Astrocyte (in vitro differentiated cells and primary cell): Measurements from ENCODE around the gene SPATA6. TPM values are rescaled to one million over a fixed set of nuclear protein-coding genes. Genes with fewer than 3 reads are reported as not detected.
"Not testable (repeated sequence)": the region's sequence is repeated elsewhere in the genome, so short reads cannot be mapped to it uniquely, and the experiment has no call there.

ENCODE experiments used
- DNase-seq: peaks from one replicate; pipeline ENCODE4 v3.0.0-alpha.2; 2010; ENCODE audit warnings: low read depth
- FAIRE-seq: peaks from 2 replicates; lab custom pipeline; 2011; peaks lifted over from hg19 to GRCh38; lab: Jason Lieb, UNC
- H2AFZ ChIP-seq: 2 replicates; pipeline ENCODE4 v1.6.0; 2012; ENCODE audit warnings: low read depth, low read length, inconsistent platforms
- H3K27ac ChIP-seq: 2 replicates; pipeline ENCODE4 v1.5.1; 2011; ENCODE audit warnings: low read depth, low read length, inconsistent platforms
- H3K27me3 ChIP-seq: 2 replicates; pipeline ENCODE4 v1.6.0; 2011; ENCODE audit warnings: low read length, inconsistent platforms; ENCODE audit not compliant: insufficient read depth
- H3K36me3 ChIP-seq: 2 replicates; pipeline ENCODE4 v1.5.1; 2011; ENCODE audit warnings: low read length, inconsistent platforms; ENCODE audit not compliant: insufficient read depth
- H3K4me1 ChIP-seq: 2 replicates; pipeline ENCODE4 v1.5.1; 2011; ENCODE audit warnings: low read length, inconsistent platforms; ENCODE audit not compliant: insufficient read depth
- H3K4me2 ChIP-seq: 2 replicates; pipeline ENCODE4 v1.6.0; 2012; ENCODE audit warnings: low read length, inconsistent platforms
- H3K4me3 ChIP-seq: 2 replicates; pipeline ENCODE4 v1.5.1; 2011; ENCODE audit warnings: low read depth, mild to moderate bottlenecking, low read length, inconsistent platforms; ENCODE audit not compliant: insufficient read depth
- H3K79me2 ChIP-seq: 2 replicates; pipeline ENCODE4 v1.6.0; 2012; ENCODE audit warnings: mild to moderate bottlenecking, low read length, inconsistent platforms; ENCODE audit not compliant: insufficient read depth
- H3K9ac ChIP-seq: 2 replicates; pipeline ENCODE4 v1.6.0; 2012; ENCODE audit warnings: mild to moderate bottlenecking, low read length, inconsistent platforms
- H3K9me3 ChIP-seq: 2 replicates; pipeline ENCODE4 v1.5.1; 2012; ENCODE audit warnings: low read depth, mild to moderate bottlenecking, low read length, inconsistent platforms; ENCODE audit not compliant: insufficient read depth
- H4K20me1 ChIP-seq: 2 replicates; pipeline ENCODE4 v1.6.0; 2012; ENCODE audit warnings: low read length, inconsistent platforms; ENCODE audit not compliant: insufficient read depth
- H3K27ac Mint-ChIP-seq: one replicate; pipeline ENCODE4 v1.8.0; 2021; ENCODE audit warnings: mild to moderate bottlenecking, mixed read lengths; ENCODE audit not compliant: unreplicated experiment
- H3K27me3 Mint-ChIP-seq: one replicate; pipeline ENCODE4 v1.8.0; 2021; ENCODE audit warnings: low read depth, mixed read lengths; ENCODE audit not compliant: unreplicated experiment
- H3K36me3 Mint-ChIP-seq: one replicate; pipeline ENCODE4 v1.8.0; 2021; ENCODE audit warnings: low read depth, mixed read lengths; ENCODE audit not compliant: unreplicated experiment
- H3K4me1 Mint-ChIP-seq: one replicate; pipeline ENCODE4 v1.8.0; 2021; ENCODE audit warnings: low read depth, mixed read lengths; ENCODE audit not compliant: unreplicated experiment
- H3K4me3 Mint-ChIP-seq: one replicate; pipeline ENCODE4 v1.8.0; 2021; ENCODE audit warnings: mild to moderate bottlenecking, moderate library complexity, mixed read lengths; ENCODE audit not compliant: unreplicated experiment
- H3K9me3 Mint-ChIP-seq: one replicate; pipeline ENCODE4 v1.8.0; 2021; ENCODE audit warnings: mild to moderate bottlenecking, mixed read lengths; ENCODE audit not compliant: unreplicated experiment
- EZH2 ChIP-seq: IDR thresholded peaks from 2 replicates; pipeline ENCODE4 v1.6.1; 2012; ENCODE audit warnings: mild to moderate bottlenecking, low read length, inconsistent platforms; ENCODE audit not compliant: insufficient read depth
- total RNA-seq: library from RNA; stranded (reverse); gene quantifications from 2 replicates; pipeline ENCODE4 v1.2.1, GENCODE V29; 2021
- TF ChIP-seq, protein P1 (sequence below): IDR thresholded peaks from 2 replicates; pipeline ENCODE4 v1.5.1; 2011; ENCODE audit warnings: low read depth, mild to moderate bottlenecking, inconsistent platforms, low read length, moderate library complexity; ENCODE audit not compliant: insufficient read depth

SPATA6 gene
- total RNA-seq, 1 donor from 2014 or later = 8.2 TPM

- Mint-ChIP-seq H3K9me3 (no peaks in the 10 kb centered on the region), H3K36me3 (peaks cover 2% of the 10 kb centered on the region), H3K4me3 (no peak overlapping the region), H3K27me3 (no peaks in the 10 kb centered on the region), H3K4me1 (no peaks in the 10 kb centered on the region), H3K27ac (no peak overlapping the region)
- no peak for FAIRE-seq
- Histone ChIP-seq H4K20me1 (no peaks in the 10 kb centered on the region), H3K36me3 (no peaks in the 10 kb centered on the region), H3K79me2 (no peaks in the 10 kb centered on the region), H3K4me2 (no peak overlapping the region), H3K27me3 (no peaks in the 10 kb centered on the region), H3K4me3 (no peak overlapping the region), H3K9me3 (no peaks in the 10 kb centered on the region), H3K4me1 (no peaks in the 10 kb centered on the region), H2AFZ (no peak overlapping the region), H3K9ac (no peak overlapping the region), H3K27ac (no peak overlapping the region)
- DNase-seq = no peak
- no peak for TF ChIP-seq EZH2
- TF ChIP-seq, protein P1, sequence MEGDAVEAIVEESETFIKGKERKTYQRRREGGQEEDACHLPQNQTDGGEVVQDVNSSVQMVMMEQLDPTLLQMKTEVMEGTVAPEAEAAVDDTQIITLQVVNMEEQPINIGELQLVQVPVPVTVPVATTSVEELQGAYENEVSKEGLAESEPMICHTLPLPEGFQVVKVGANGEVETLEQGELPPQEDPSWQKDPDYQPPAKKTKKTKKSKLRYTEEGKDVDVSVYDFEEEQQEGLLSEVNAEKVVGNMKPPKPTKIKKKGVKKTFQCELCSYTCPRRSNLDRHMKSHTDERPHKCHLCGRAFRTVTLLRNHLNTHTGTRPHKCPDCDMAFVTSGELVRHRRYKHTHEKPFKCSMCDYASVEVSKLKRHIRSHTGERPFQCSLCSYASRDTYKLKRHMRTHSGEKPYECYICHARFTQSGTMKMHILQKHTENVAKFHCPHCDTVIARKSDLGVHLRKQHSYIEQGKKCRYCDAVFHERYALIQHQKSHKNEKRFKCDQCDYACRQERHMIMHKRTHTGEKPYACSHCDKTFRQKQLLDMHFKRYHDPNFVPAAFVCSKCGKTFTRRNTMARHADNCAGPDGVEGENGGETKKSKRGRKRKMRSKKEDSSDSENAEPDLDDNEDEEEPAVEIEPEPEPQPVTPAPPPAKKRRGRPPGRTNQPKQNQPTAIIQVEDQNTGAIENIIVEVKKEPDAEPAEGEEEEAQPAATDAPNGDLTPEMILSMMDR = no peak
These were observed 169.4 kb downstream of the SPATA6 start for GRCh38 chr1:48302652-48303051.

DNA sequence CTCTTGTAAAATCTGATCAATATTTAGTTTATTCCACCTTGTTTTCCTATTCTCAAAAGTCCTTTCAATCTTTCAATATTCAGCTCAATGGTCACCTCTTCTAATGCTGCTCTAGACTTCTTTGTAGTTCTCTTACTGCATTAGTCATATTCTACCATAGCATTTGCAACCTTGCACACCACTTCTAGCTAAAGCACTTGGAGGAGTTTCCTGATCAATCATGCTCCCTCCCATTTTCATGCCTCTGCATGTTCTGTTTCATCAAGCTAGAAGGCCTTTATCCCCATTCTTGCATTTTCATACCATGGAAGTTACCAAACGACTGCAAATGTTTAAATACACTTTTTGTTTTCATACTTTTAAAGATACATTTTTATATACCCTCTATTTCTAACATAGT lies 177.3 kb downstream of the SPATA6 start:
- H3K4me3 Mint-ChIP-seq = no peak overlapping the region
- Histone ChIP-seq H3K9ac (no peak overlapping the region), H3K36me3 (no peaks in the 10 kb centered on the region), H2AFZ (no peak overlapping the region), H3K4me3 (no peak overlapping the region), H3K9me3 (no peaks in the 10 kb centered on the region), H3K4me2 (no peak overlapping the region), H4K20me1 (no peaks in the 10 kb centered on the region), H3K27me3 (no peaks in the 10 kb centered on the region), H3K27ac (no peak overlapping the region), H3K4me1 (no peaks in the 10 kb centered on the region), H3K79me2 (no peaks in the 10 kb centered on the region)
- H3K4me1 Mint-ChIP-seq = peaks cover 4% of the 10 kb centered on the region
- DNase-seq (no peak), FAIRE-seq (no peak)
- no peak overlapping the region for H3K27ac Mint-ChIP-seq
- H3K9me3 Mint-ChIP-seq = no peaks in the 10 kb centered on the region
- H3K36me3 Mint-ChIP-seq = peaks cover 4% of the 10 kb centered on the region
- no peak for TF ChIP-seq EZH2
- TF ChIP-seq, protein P1 = no peak
- no peaks in the 10 kb centered on the region for H3K27me3 Mint-ChIP-seq

DNA sequence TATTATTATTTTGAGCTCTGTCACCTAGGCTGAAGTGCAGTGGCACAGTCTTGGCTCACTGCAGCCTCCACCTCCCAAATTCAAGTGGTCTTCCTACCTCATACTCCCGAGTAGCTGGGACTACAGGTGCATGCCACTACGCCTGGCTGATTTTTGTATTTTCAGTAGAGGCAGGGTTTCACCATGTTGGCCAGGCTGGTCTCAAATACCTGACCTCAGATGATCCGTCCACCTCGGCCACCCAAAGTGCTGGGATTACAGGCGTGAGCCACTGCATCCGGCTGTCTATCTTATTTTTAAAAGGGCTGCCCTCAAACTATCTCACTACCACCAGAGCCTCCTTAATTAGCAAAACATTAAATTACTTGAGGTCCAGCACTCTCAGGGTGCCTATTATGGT lies 177.9 kb downstream of the SPATA6 start:
- not testable (repeated sequence) for H3K4me3 Mint-ChIP-seq

More for the DNA sequence above, 177.9 kb downstream of the SPATA6 start:
- H3K27ac Mint-ChIP-seq, H3K4me3 ChIP-seq, H3K36me3 ChIP-seq, H3K79me2 ChIP-seq, DNase-seq, FAIRE-seq, H2AFZ ChIP-seq, H3K4me1 ChIP-seq, H3K9me3 ChIP-seq, H3K27me3 ChIP-seq, H3K27me3 Mint-ChIP-seq, H3K4me2 ChIP-seq, H4K20me1 ChIP-seq, H3K9me3 Mint-ChIP-seq, H3K27ac ChIP-seq, H3K36me3 Mint-ChIP-seq, H3K9ac ChIP-seq, H3K4me1 Mint-ChIP-seq: not testable (repeated sequence)
